Measurements from ENCODE around the gene SIGLEC9.
"Not testable (repeated sequence)": the region's sequence is repeated elsewhere in the genome, so short reads cannot be mapped to it uniquely, and the experiment has no call there.

Gene SIGLEC9

GRCh38 chr19:51161867-51162496 lies 37.3 kb downstream of the SIGLEC9 start:
- TF ChIP-seq, protein P1, sequence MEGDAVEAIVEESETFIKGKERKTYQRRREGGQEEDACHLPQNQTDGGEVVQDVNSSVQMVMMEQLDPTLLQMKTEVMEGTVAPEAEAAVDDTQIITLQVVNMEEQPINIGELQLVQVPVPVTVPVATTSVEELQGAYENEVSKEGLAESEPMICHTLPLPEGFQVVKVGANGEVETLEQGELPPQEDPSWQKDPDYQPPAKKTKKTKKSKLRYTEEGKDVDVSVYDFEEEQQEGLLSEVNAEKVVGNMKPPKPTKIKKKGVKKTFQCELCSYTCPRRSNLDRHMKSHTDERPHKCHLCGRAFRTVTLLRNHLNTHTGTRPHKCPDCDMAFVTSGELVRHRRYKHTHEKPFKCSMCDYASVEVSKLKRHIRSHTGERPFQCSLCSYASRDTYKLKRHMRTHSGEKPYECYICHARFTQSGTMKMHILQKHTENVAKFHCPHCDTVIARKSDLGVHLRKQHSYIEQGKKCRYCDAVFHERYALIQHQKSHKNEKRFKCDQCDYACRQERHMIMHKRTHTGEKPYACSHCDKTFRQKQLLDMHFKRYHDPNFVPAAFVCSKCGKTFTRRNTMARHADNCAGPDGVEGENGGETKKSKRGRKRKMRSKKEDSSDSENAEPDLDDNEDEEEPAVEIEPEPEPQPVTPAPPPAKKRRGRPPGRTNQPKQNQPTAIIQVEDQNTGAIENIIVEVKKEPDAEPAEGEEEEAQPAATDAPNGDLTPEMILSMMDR (conservative IDR thresholded peaks at IDR 0.05; ENCODE audit: low read depth, low read length), result no peak

DNA sequence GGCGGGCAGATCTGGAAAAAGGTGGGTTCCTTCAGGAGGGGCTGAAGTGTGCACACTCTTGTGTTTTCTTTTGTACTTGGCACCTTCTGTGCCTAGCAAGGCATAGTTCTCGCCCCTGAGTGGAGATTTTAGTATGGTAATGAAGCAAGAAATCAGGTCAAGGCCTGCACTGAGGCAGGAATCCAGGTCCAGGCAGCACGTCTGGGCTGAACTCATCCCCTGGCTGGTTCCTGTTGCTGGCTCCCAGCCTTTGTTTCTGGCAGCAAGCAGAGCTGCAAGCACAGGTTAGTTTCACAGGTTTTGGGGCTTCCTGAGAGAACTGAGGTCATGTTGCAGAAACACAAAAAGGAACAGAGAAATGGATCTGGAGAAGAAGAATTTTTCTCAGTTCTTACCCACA lies 38.6 kb downstream of the SIGLEC9 start:
- H3K4me3 ChIP-seq (ENCODE audit: low read depth, low read length), result no peak overlapping the region
- TF ChIP-seq, protein P1 (conservative IDR thresholded peaks at IDR 0.05; ENCODE audit: low read depth, low read length), result no peak
- no peak for DNase-seq (ENCODE audit: low read depth)

More at GRCh38 chr19:51161867-51162496, 37.3 kb downstream of the SIGLEC9 start:
- no peak overlapping the region for H3K4me3 ChIP-seq (ENCODE audit: low read depth, low read length)
- DNase-seq (ENCODE audit: low read depth), result no peak

DNA sequence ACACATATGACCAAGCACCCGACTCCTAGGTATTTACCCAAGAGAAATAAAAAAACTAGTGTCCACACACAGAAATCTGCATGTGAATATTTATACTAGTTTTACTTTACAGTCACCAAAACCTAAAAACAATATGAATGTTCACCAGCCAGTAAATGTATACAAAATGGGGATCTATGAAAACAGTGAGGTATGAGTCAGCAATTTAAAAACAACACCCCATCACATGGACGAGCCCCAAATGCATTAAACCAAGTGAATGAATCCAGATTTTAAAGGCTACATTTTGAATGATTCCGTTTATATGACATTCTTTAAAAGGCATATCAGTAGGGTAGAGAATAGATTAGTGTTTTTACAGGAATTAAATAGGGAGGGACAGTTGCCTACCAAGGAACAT lies 39.5 kb downstream of the SIGLEC9 start:
- no peak for DNase-seq (ENCODE audit: low read depth)
- TF ChIP-seq, protein P1 (conservative IDR thresholded peaks at IDR 0.05; ENCODE audit: low read depth, low read length), result no peak
- no peak overlapping the region for H3K4me3 ChIP-seq (ENCODE audit: low read depth, low read length)

DNA sequence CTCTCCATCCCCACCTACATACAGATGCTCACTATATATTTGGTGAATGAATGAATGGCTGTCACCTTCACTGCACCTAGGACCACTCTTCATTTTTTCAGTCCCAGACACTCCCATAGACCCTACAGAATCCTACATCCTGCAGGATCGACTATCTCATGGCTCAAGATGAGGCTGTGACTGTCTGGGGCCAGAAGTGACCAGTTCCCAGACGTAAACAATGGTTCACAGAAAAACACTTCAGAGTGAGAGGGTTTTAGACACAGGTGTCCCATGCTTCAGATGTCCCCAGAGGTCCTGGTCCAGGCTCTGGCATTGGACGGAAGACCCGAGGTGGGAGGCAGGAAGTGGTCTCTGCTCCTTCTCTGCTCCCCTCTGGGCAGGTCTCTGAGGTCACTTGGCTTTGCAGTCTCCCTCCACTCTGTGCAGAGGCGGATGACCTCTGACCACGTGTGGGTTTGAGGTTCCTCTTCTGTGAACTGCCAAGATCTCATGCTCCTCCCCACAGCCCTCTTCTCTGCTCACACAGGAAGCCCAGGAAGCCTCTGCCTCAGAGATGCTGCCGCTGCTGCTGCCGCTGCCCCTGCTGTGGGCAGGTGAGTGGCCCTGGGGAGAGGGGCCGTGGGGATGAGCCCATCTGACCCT lies 42.3 kb downstream of the SIGLEC9 start:
- peak; percentile 23 for DNase-seq (ENCODE audit: low read depth)
- TF ChIP-seq, protein P1 (conservative IDR thresholded peaks at IDR 0.05; ENCODE audit: low read depth, low read length), result no peak
- no peak overlapping the region for H3K4me3 ChIP-seq (ENCODE audit: low read depth, low read length)

DNA sequence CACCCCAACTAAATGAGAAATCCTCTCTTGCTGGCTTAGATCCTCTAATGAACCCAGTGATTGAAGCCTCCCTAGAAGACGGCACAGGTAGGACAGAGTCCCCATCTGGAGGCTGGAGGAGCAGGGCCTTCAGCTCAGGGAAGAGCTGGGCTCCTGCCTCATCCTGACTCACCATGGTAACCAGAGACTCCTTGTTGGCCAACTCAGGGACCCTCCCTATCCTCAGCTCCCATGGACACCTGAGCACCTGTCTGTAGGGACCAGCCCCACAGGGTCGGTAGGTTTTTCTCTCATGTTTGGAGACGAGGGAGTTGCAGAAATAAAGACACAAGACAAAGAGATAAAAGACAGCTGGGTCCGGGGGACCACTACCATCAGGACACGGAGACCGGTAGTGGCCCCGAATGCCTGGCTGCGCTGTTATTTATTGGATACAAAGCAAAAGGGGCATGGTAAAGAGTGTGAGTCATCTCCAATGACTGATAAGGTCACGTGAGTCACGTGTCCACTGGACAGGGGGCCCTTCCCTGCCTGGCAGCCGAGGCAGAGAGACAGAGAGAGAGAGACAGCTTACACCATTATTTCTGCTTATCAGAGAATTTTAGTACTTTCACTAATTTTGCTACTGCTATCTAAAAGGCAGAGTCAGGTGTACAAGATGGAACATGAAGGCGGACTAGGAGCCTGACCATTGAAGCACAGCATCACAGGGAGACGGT lies 44.0 kb downstream of the SIGLEC9 start:
- DNase-seq (ENCODE audit: low read depth), result no peak
- no peak overlapping the region for H3K4me3 ChIP-seq (ENCODE audit: low read depth, low read length)
- TF ChIP-seq, protein P1 (conservative IDR thresholded peaks at IDR 0.05; ENCODE audit: low read depth, low read length), result no peak

- DNase-seq (ENCODE audit: low read depth), result peak; percentile 85
- not testable (repeated sequence) for H3K4me3 ChIP-seq (ENCODE audit: low read depth, low read length)
- TF ChIP-seq, protein P1 (conservative IDR thresholded peaks at IDR 0.05; ENCODE audit: low read depth, low read length), result peak; percentile 80
Observed at GRCh38 chr19:51169283-51169918, 44.7 kb downstream of the SIGLEC9 start.
